ENCODE measurements around the gene AEBP1.
A peak's percentile ranks its signal among the peaks of the same experiment; 100 is the strongest.

Gene AEBP1

GRCh38 chr7:44067064-44067951 lies 36.8 kb upstream of the AEBP1 start:
- no peak for DNase-seq

- DNase-seq, result no peak
These were observed 36.1 kb upstream of the AEBP1 start for GRCh38 chr7:44068054-44068453.

GRCh38 chr7:44071726-44072363 lies 32.3 kb upstream of the AEBP1 start:
- DNase-seq, result no peak

GRCh38 chr7:44072364-44073231 lies 31.5 kb upstream of the AEBP1 start:
- DNase-seq, result no peak

- no peak for DNase-seq
These were observed 30.3 kb upstream of the AEBP1 start for GRCh38 chr7:44073664-44074348.

GRCh38 chr7:44074349-44074695 lies 29.8 kb upstream of the AEBP1 start:
- no peak for DNase-seq

GRCh38 chr7:44075296-44076075 lies 28.7 kb upstream of the AEBP1 start:
- no peak for DNase-seq

GRCh38 chr7:44076101-44076895 lies 27.8 kb upstream of the AEBP1 start:
- no peak for DNase-seq

- DNase-seq, result no peak
These were observed 27.1 kb upstream of the AEBP1 start for GRCh38 chr7:44077061-44077460.

- DNase-seq, result no peak
These were observed 26.5 kb upstream of the AEBP1 start for GRCh38 chr7:44077681-44078091.

- no peak for DNase-seq
These were observed 25.6 kb upstream of the AEBP1 start for GRCh38 chr7:44078521-44078920.

- no peak for DNase-seq
These were observed 24.7 kb upstream of the AEBP1 start for GRCh38 chr7:44079331-44080021.

- no peak for DNase-seq
These were observed 24.0 kb upstream of the AEBP1 start for GRCh38 chr7:44080118-44080517.

- peak; percentile 21 for DNase-seq
These were observed 23.4 kb upstream of the AEBP1 start for GRCh38 chr7:44080686-44081265.

GRCh38 chr7:44081266-44081748 lies 22.8 kb upstream of the AEBP1 start:
- DNase-seq, result no peak

GRCh38 chr7:44082541-44083207 lies 21.5 kb upstream of the AEBP1 start:
- peak; percentile 84 for DNase-seq

GRCh38 chr7:44083796-44084195 lies 20.3 kb upstream of the AEBP1 start:
- no peak for DNase-seq

- no peak for DNase-seq
These were observed 19.4 kb upstream of the AEBP1 start for GRCh38 chr7:44084701-44085100.

GRCh38 chr7:44085546-44085945 lies 18.6 kb upstream of the AEBP1 start:
- DNase-seq, result no peak
